Right lobe of liver (tissue), 6 donors: Measurements from ENCODE around the gene ZNF322. TPM values are rescaled to one million over a fixed set of nuclear protein-coding genes. Genes with fewer than 3 reads are reported as not detected.
"Not testable (repeated sequence)": the region's sequence is repeated elsewhere in the genome, so short reads cannot be mapped to it uniquely, and the experiment has no call there.

Experiments used
- ATAC-seq, 4 donors: fragments of 200-7000 bp; cut with Tn5 transposase; one replicate each; pipeline ENCODE4 v1.9.1; 2020; ENCODE audit warnings: mild to moderate bottlenecking in 4 of 4, moderate library complexity in 4 of 4
- DNase-seq, 3 donors: peaks; one replicate each; pipeline ENCODE4 v3.0.0-alpha.2; 2020
- H3K27ac ChIP-seq, 3 donors: fragments of 200-600 bp; one replicate each; pipeline ENCODE4 v1.8.0; 2022
- H3K27me3 ChIP-seq, 2 donors: fragments of 200-600 bp; one replicate each; pipeline ENCODE4 v1.8.0; 2022
- H3K36me3 ChIP-seq, 4 donors: fragments of 200-600 bp; sonication (generic) in 1 of 4; one replicate each; pipeline versions ENCODE4 v1.5.1 to v1.8.0; 2017 to 2022; ENCODE audit warnings: control low read depth in 1 of 4
- H3K4me1 ChIP-seq, 4 donors: fragments of 200-600 bp; sonication (generic) in 1 of 4; one replicate each; pipeline versions ENCODE4 v1.5.1 to v1.8.0; 2017 to 2022; ENCODE audit warnings: control low read depth in 1 of 4
- H3K4me3 ChIP-seq, 3 donors: fragments of 200-600 bp; one replicate each; pipeline ENCODE4 v1.8.0; 2022
- H3K9me3 ChIP-seq, 4 donors: fragments of 200-600 bp; sonication (generic) in 1 of 4; one replicate each; pipeline versions ENCODE4 v1.5.1 to v1.8.0; 2017 to 2022; ENCODE audit warnings: control low read depth in 1 of 4
- CTCF ChIP-seq, 4 donors: fragments of 200-600 bp in 3 of 4; fragments of 450-650 bp in 1 of 4; IDR thresholded peaks; one replicate each; pipeline versions ENCODE4 v1.5.1 to v1.8.0; 2016 to 2022; ENCODE audit warnings: antibody characterized with exemption in 4 of 4, mild to moderate bottlenecking in 2 of 4
- POLR2A ChIP-seq: fragments of 450-650 bp; IDR thresholded peaks from one replicate; pipeline ENCODE4 v1.6.1; 2017; ENCODE audit warnings: antibody characterized with exemption, mild to moderate bottlenecking
- WGBS: methylation state at CpG from one replicate; pipeline ENCODE4 v1.1.6; 2018; ENCODE audit warnings: low coverage, low lambda C conversion rate; ENCODE audit not compliant: insufficient coverage; ENCODE audit errors: missing lambda C conversion rate; 5-methylcytosine and 5-hydroxymethylcytosine counted together
- intact Hi-C, 2 donors: fragments of 100-400 bp; cut with DNase I; formaldehyde crosslinking; loops; one replicate each; pipeline versions ENCODE4 v1.11.2 to v1.14.1; 2022
- long read RNA-seq: library from polyadenylated mRNA; unstranded; transcript quantifications from one replicate; pipeline ENCODE4 v2.0.0, GENCODE V29; 2019
- total RNA-seq, 6 experiments: library from RNA; depleted of rRNA in 2 of 6; stranded (reverse); fragments of >200 nt in 2 of 6; fragmentation: NEBNext Ultra II Directional in 3 of 6; extraction: Animal tissue kit (Norgen Biotek cat#: 25700) in 3 of 6; gene quantifications; one replicate each; pipeline versions ENCODE4 v1.1.0 to v1.2.4, GENCODE V29; 2016 to 2023
- donor health status: DM: no; HTN: yes; CAD: no.
- donor health status: DM: no; HTN: no; CAD: no.
- donor health status: DM: no; HTN: no; CAD: no.
- donor health status: DM: no; HTN: yes; CAD: no.
- donor health status: DM: no; HTN: yes; CAD: no.

The ZNF322 gene
- total RNA-seq: 10 to 100 TPM in 1 of 6 experiments, 1 to 10 TPM in 5; 2.9 to 10.3 (median 8.6) TPM
- long read RNA-seq, full-length matches to known transcripts: 1 of 1 reads
- long read RNA-seq, partial matches to known transcripts: 0 of 1 reads
- long read RNA-seq, other reads (novel, unspliced or antisense): 0 of 1 reads

GRCh38 chr6:26659042-26659999, at the start of gene ZNF322:
Gene ZNF322 (minus strand): TSS chr6:26659746. CDS start chr6:26638553, 21,193 bp downstream.
- Histone ChIP-seq H3K4me3 (peak within 1 kb of the TSS; percentile 77 to 88 (median 82)), H3K4me1 (peaks cover 0 to 15% (median 0%) of the 10 kb centered on the region in 4 donors), H3K9me3 (no peaks in the 10 kb centered on the region), H3K36me3 (peaks cover 0 to 10% (median 0%) of the 10 kb centered on the region in 4 donors), H3K27ac (peak within 1 kb of the TSS; percentile 58 to 67 (median 66)), H3K27me3 (no peaks in the 10 kb centered on the region)
- WGBS: under 1% methylated on average over 23 of the region's 56 CpGs
- TF ChIP-seq CTCF (IDR thresholded peaks at IDR 0.05): no peak
- TF ChIP-seq POLR2A: peak; percentile 69
- peak; percentile 100 for ATAC-seq
- intact Hi-C loops: no loop called here
- DNase-seq: peak; percentile 96 to 97 (median 97)

GRCh38 chr6:26705780-26706179, 46.2 kb upstream of the ZNF322 start:
- DNase-seq, H3K4me1 ChIP-seq, H3K36me3 ChIP-seq, intact Hi-C loops, H3K9me3 ChIP-seq, H3K27ac ChIP-seq, H3K4me3 ChIP-seq, ATAC-seq, H3K27me3 ChIP-seq: not testable (repeated sequence)
- no CpG with 5 or more reads among the region's 4 CpGs for WGBS

- H3K36me3 ChIP-seq, ATAC-seq, intact Hi-C loops, H3K9me3 ChIP-seq, DNase-seq, H3K27me3 ChIP-seq, H3K27ac ChIP-seq, H3K4me1 ChIP-seq, H3K4me3 ChIP-seq: not testable (repeated sequence)
- no CpG with 5 or more reads among the region's 5 CpGs for WGBS
Observed at GRCh38 chr6:26705352-26705751, 45.8 kb upstream of the ZNF322 start.

- H3K4me3 ChIP-seq, ATAC-seq, H3K27ac ChIP-seq, H3K4me1 ChIP-seq, H3K36me3 ChIP-seq, intact Hi-C loops, DNase-seq, H3K27me3 ChIP-seq, H3K9me3 ChIP-seq: not testable (repeated sequence)
- WGBS: no CpG with 5 or more reads among the region's 17 CpGs
Observed at GRCh38 chr6:26701023-26701747, 41.6 kb upstream of the ZNF322 start.

- H3K27ac ChIP-seq, H3K4me3 ChIP-seq, DNase-seq, H3K9me3 ChIP-seq, H3K27me3 ChIP-seq, H3K4me1 ChIP-seq, intact Hi-C loops, ATAC-seq, H3K36me3 ChIP-seq: not testable (repeated sequence)
- WGBS: no CpG with 5 or more reads among the region's 16 CpGs
Observed at GRCh38 chr6:26697496-26697895, 38.0 kb upstream of the ZNF322 start.

GRCh38 chr6:26689324-26689947, 29.9 kb upstream of the ZNF322 start:
- H3K4me1 ChIP-seq, intact Hi-C loops, H3K27ac ChIP-seq, H3K4me3 ChIP-seq, H3K9me3 ChIP-seq, H3K27me3 ChIP-seq, DNase-seq, H3K36me3 ChIP-seq: not testable (repeated sequence)
- no CpG with 5 or more reads among the region's 43 CpGs for WGBS
- peak in 1 of 4 donors; percentile 20 for ATAC-seq

GRCh38 chr6:26682435-26683042, 23.0 kb upstream of the ZNF322 start:
- no CpG with 5 or more reads among the region's 5 CpGs for WGBS
- intact Hi-C loops: not testable (repeated sequence)

GRCh38 chr6:26673287-26673686, 13.7 kb upstream of the ZNF322 start:
- intact Hi-C loops: not testable (repeated sequence)
- no CpG with 5 or more reads among the region's 5 CpGs for WGBS

More at GRCh38 chr6:26682435-26683042, 23.0 kb upstream of the ZNF322 start:
- not testable (repeated sequence) for H3K9me3 ChIP-seq, H3K36me3 ChIP-seq, H3K4me1 ChIP-seq, H3K27me3 ChIP-seq, DNase-seq, ATAC-seq, H3K27ac ChIP-seq, H3K4me3 ChIP-seq

GRCh38 chr6:26670558-26670957, 11.0 kb upstream of the ZNF322 start:
- WGBS: 71% methylated on average over 6 of the region's 7 CpGs
- H3K27me3 ChIP-seq, H3K36me3 ChIP-seq, H3K9me3 ChIP-seq, ATAC-seq, H3K4me3 ChIP-seq, H3K4me1 ChIP-seq, intact Hi-C loops, H3K27ac ChIP-seq, DNase-seq: not testable (repeated sequence)

More at GRCh38 chr6:26673287-26673686, 13.7 kb upstream of the ZNF322 start:
- not testable (repeated sequence) for DNase-seq, H3K36me3 ChIP-seq, ATAC-seq, H3K9me3 ChIP-seq, H3K4me3 ChIP-seq, H3K27ac ChIP-seq, H3K4me1 ChIP-seq, H3K27me3 ChIP-seq
